IPS-18c (cell line): ENCODE results near the gene CELF4.

ENCODE experiments used
- H3K4me3 ChIP-seq: 2 replicates; pipeline ENCODE4 v1.7.0; 2013; ENCODE audit warnings: low read depth, mild to moderate bottlenecking, low read length, moderate library complexity; ENCODE audit not compliant: insufficient read depth
- H3K9me3 ChIP-seq: one replicate; pipeline ENCODE4 v1.6.1; 2013; ENCODE audit warnings: mild to moderate bottlenecking, low read length, moderate library complexity; ENCODE audit not compliant: control insufficient read depth, insufficient read depth

Gene CELF4

DNA sequence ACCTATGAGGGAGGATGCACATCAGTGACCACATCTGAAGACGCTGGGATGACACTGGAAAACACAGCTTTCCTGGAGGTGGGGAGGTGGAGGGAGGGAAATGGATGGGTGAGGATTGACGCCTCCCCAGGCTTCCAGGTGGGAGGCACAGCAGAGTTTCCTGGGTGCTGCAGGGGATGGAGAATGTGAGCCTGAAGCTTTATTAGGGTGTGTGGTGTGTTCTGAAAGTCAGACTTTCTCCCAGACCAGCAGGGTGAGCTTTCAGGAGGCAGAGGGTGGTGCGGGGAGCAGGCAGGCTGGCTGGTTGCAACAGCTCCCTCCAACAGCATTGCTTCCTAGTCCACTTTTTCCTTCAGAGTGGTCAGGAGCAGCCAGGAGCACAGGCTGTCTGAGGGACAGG lies 263.1 kb downstream of the CELF4 start:
- H3K4me3 ChIP-seq, result no peak overlapping the region
- H3K9me3 ChIP-seq, result no peaks in the 10 kb centered on the region

DNA sequence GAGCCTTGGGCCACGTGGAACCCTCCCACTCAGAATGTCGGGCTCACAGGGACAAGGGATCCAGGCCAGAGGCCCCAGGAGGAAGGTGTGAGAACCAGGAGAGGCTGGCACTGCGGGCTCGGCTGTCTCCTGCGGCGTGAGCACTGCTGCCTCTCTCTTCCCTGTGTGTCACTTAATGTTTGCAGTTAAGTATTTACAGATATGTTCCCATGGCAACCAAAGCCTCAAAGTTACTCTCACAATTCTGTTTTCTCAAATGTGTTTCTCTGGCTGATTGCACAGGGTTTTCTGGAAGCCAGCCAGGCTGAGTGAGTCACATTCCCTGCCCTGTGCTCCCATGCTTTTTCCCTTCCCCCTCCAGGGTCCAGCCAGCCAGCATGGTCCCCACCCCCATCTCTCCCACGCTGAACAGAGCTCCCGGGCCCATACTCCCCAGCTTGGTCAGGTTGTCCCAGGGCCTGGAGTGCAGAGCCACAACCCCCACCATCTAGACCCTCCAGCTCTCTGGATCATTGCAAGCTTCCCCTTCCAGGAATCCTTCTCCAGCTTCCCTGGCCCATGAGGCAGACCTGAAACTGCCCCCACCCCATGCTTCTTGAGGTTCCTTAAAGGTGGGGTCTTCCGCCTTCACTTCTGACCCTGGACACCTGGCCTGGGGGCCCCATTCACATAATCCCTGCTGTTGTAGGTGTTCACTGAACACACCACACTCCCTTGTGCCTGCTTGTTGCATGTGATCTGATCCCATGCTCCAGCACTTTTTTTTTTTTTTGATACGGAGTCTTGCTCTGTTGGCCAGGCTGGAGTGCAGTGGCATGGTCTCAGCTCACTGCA lies 265.9 kb downstream of the CELF4 start:
- no peak overlapping the region for H3K4me3 ChIP-seq
- no peaks in the 10 kb centered on the region for H3K9me3 ChIP-seq

DNA sequence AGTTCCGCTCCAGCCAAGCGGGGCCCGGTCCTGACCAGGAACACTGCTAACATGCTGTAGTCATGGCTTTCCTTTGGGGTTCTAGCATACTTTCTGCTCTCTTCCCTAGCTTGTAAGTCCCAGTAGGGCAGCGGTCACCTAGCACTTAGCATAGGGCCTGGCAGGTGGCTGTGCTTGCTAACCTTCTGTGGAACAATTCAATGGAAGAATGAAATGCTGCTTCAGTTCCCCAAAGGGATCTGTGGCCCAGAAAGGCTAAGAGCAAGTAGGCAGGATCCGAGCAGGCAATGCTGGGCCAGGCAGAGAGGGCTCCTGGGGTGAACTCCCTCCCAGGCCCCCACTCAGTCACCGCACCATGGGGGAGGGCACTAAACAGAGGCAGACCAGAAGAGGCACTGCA lies 266.8 kb downstream of the CELF4 start:
- H3K4me3 ChIP-seq, result no peak overlapping the region
- no peaks in the 10 kb centered on the region for H3K9me3 ChIP-seq

DNA sequence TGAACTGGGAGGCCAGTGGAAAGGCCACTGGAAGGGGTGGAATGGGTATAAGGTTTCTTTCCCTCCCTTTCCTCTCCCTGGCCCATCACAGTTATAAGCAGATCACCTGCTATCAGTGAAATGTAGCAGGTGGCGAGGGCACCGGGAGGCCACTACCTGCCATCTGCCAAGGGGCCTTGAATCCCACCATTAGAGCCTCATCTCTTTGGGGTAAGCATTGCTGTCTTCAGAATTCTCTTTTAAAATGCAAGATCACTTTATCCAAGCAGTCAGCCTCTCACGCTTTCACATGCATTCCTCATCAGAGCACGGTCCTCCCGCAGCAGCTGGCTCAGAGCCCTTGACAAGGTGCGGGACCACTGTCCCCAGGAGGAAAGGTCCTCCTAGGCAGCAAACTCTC lies 268.5 kb downstream of the CELF4 start:
- Histone ChIP-seq H3K4me3 (no peak overlapping the region), H3K9me3 (no peaks in the 10 kb centered on the region)

DNA sequence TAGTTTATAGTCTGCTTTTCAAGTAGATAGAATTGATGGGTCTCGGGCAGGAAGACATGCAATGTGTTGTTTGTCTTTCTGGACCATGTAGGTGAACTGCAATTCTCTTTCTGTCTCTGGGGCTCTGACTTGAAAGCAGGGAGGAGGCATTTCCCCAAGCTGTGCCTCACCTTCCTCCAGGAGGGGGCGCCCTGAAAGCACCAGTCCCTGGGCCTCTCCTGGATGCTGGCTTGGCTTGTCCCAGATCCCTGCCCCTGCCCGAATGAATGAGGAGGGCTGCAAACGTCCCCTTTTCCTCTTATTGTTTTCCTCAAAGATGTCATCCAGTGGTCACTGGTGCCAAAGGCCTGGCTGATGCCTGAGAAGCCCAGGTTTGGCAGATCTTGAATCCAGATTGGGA lies 270.6 kb downstream of the CELF4 start:
- Histone ChIP-seq H3K9me3 (no peaks in the 10 kb centered on the region), H3K4me3 (no peak overlapping the region)

DNA sequence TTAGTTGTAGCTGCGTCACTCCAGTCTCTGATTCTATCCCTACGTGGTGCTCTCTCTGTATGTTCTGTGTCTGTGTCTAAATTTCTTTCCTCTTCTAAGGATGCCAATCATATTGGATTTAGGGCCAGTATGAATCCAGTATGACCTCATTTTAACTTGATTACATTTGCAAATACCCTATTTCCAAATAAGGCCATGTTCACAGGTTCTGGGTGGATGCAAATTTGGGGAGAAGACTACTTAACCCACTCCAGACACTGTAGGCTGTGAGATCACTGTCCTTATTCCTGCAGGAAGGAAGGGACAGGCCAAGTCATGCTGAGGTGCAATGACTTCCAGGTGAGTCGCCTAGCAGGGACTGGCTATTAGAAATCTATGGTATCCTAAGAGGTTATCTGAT lies 272.2 kb downstream of the CELF4 start:
- Histone ChIP-seq H3K4me3 (no peak overlapping the region), H3K9me3 (no peaks in the 10 kb centered on the region)

DNA sequence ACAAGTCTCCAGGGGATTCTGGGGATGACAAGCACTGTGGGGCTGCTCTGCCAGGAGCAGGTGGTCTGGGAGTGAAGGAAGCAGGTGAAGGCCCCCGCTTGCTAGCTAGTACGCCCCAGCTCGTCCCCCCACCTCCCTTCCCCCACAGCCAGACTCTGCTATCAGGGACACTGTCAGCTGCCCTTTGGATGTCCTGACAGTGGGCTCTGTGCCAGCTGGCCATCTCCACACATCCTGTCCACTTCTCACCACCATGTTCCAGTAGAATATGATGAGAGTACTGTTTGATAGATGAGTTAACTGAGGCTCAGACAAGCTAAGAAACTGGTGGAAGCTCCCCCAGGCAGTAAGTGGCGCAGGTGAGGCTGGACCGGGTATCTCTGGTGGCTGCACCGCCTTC lies 276.2 kb downstream of the CELF4 start:
- H3K9me3 ChIP-seq, result no peaks in the 10 kb centered on the region
- H3K4me3 ChIP-seq, result no peak overlapping the region

DNA sequence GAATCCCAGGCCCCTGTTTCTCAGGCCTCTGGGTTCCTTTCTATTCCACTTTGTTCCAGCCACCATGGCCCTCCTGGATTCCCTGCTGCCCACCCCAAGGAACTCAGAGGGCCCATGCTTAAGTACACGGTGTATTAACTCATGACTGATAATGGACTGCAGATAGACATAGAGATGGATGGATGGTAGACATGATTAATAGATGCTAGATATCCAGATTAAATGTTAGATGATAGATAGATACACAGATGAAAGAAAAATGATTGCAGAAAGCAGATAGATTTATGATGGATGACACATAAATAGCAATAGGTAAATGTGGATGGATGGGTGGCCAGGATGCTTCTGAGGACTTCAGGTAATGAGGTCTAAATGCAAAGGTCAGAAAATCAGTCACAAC lies 278.0 kb downstream of the CELF4 start:
- Histone ChIP-seq H3K9me3 (no peaks in the 10 kb centered on the region), H3K4me3 (no peak overlapping the region)

DNA sequence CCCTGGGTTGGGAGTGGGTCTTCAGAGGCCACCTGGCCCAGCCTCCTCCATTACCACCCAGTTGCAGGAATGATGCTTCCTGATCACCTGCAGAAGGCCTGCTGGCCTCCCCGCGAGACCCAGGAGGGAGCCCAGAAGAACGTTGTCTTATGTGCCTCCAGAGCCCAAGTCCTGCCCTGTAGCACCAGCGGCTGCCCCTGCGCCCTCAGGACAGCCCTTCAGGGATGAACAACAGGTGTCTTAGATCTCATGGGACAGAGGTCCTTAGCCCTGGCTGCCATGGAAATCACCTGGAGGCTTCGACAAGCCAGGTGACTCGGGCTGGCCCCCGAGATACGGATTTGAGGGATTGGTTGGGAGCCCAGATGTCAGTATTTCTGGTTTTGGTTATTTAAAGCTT lies 278.8 kb downstream of the CELF4 start:
- Histone ChIP-seq H3K9me3 (no peaks in the 10 kb centered on the region), H3K4me3 (no peak overlapping the region)

DNA sequence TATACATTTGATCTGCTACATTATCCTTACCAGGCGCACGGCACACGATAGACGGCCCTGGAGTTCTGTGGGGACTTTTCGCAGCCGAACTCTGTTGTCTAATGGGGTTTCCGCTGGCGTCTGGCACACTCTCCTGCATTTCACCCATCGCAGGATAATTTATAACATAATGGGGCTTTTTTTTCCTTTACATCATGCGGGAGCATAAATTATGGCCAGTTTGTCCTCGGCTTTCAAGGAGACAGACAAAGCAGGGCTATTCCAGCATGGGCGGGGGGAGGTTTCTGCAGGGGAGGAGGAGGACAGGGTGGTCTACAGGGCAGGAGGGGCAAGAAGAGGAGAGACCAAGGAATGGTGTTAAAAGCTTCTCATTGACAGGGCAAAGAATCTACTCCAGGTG lies 279.8 kb downstream of the CELF4 start:
- Histone ChIP-seq H3K9me3 (peaks cover 2% of the 10 kb centered on the region), H3K4me3 (no peak overlapping the region)

DNA sequence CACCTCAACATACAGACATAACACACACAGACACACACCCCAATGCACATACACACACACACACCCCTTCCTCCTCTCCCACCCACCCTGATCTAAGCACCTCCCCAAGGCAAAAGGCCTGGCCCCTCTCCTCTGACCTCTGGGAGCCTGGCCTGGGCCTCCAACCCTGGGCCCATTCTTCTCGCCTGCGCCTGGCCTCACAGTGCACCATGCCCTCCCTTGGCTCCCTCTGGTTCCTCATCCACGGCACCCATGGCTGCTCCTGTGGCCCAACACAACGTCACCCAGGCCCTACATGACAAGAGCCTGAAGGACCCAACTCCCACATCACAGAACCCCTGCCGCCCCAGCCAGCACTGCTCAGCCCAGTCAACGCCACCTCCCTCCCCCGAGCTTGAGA lies 281.3 kb downstream of the CELF4 start:
- H3K4me3 ChIP-seq, result no peak overlapping the region
- peaks cover 2% of the 10 kb centered on the region for H3K9me3 ChIP-seq

DNA sequence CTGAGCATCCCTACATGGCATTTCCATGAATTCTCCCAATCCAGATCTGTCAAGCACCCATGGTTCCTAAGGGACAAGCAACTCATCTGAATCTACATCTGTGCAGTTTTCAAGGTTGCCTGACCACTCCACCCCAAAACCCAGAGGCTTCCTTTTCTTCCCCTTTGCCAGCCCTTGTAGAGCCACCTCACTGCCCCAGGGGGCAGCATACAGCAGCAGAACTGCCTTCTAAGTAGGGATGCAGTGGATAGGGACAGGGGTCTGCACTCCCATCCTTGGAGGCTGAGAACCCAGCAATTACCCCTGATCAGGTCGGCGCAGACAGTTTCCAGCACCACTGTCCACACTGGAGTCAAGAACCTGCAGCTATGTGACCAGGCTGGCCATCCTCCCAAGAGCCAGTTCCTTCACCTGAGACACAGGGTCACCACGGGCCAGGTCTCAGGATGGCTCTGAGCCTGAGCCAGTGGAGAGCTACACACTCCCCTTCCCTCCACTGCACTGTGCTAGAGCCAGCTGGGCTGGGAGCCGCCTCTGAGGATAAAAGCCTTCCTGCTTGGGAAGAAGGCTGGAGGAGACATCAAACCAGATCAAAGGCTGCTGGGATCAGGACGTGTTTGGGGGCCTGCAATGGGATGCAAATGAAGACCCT lies 283.1 kb downstream of the CELF4 start:
- Histone ChIP-seq H3K4me3 (no peak overlapping the region), H3K9me3 (peaks cover 2% of the 10 kb centered on the region)

DNA sequence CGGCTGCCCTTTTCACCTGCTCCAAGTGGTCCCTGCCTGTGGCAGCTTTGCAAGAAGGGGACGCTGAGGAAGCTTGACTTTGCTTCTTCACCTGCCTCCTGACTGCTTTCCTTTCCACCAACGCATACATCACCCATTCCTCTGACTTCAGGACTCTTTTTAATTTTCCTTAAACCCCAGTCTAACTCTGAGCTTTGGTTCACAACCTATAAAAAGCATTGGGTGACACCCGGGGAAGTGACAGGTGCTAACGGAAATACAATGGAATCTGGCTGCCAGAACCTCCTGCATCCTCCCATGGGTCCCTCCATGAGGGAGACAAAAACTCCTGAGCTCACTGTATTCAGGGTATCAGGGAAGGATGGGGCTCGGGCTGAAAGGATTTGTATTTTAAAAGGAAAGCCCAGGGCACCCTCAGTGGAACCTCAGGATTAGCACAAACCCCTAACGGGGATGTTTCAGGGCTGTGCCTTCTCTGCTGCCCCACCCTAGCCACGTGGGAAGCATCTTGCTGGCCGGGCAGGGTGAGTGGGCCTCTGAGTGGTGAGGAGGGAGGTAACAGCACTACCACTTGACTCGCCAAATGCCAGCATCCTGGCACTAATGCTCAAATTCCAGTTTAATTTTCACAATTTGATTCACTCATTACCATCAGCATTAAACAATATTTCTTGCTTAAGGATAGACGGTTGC lies 284.8 kb downstream of the CELF4 start:
- H3K4me3 ChIP-seq, result no peak overlapping the region
- H3K9me3 ChIP-seq, result peaks cover 2% of the 10 kb centered on the region

DNA sequence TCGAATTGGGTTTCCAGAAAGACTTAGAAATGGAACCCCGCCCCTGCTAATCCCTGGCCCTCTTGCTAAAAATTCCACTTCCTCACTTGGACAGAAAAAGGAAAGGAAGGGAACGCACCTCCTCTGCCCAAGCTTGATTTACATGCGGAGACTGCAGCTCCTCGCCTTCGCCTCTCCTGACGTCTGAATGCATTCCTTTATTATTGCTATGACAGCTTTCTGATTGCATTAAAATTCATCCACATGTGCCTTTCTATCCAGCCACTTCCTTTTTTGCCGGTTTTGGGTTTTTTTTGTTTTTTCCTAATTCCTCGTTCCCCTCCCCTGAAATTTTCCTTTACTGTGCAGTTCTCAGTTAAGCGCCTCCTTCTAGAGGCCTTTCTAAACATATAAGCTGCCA lies 287.8 kb downstream of the CELF4 start:
- Histone ChIP-seq H3K9me3 (peaks cover 2% of the 10 kb centered on the region), H3K4me3 (no peak overlapping the region)

DNA sequence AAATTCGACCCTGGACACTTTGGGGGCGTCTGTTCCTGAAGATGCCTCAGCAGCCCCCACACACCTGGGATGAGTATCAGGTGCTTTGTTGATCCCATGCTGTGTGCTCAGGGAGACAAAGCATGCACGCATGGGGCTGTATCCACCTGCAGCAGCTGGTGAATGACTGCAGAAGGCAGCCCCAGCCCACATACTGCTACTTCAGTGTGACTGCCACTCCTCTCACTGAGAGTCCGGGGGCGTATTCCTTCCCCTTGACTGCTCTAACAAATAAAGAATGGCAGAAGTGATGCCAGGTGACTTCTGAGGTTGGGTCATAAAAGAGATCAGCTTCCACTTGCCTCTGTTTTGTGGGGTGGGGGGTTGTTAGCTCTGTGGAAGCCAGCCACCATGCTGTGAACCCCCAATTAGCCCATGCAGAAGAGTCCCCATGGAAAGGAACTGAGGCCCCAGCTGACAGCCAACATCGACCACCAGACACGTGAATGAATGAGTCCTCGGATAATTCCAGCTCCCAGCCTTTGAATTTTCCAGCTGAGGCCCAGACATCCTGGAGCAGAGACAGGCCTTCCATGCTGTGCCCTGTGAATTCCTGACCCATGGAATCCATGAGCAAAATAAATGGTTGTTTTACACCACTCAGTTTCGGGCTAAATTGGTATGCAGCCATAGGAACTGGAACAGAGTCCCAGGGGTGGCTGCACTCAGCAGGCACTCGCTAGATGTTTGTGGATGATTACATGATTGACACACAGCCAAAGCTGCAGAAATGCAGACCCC lies 289.3 kb downstream of the CELF4 start:
- peaks cover 2% of the 10 kb centered on the region for H3K9me3 ChIP-seq
- H3K4me3 ChIP-seq, result no peak overlapping the region

DNA sequence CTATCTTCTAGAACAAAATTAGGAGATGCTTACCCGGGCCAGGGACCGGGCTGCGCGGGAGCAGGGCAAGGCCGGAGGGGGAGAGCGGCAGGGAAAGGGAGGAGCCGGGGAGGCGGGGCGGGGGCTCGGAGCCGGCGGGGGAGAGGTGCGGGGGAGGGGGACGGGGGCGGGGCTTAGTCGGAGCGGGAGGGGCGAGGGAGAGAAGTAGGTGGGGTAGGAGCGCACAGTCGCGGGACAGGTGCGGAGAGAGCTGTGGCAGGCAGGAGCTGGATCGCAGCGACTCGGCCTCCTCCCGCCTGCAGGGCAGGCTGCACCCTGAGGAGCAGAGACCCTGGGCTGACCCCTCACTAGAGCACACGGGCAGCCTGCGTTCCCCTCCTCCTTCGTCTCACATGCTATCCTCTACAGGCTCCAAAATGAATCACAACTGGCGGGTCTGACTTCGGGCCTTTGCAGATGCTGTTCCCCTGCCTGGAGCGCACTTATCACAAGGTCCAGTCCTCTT lies 290.3 kb downstream of the CELF4 start:
- H3K9me3 ChIP-seq, result no peaks in the 10 kb centered on the region
- no peak overlapping the region for H3K4me3 ChIP-seq
